H1 (cell line): ENCODE results near the gene TLR4. TPM values are rescaled to one million over a fixed set of nuclear protein-coding genes. Genes with fewer than 3 reads are reported as not detected.

Source experiments
- CTCF ChIA-PET: fragments of 300-600 bp; sonication (Branson Sonifier 250); formaldehyde crosslinking; loops from one replicate; lab custom pipeline; 2021; ENCODE audit not compliant: partially characterized antibody; lab: Charles Lee
- POLR2A ChIA-PET: fragments of 300-600 bp; sonication (Branson Sonifier 250); formaldehyde crosslinking; loops from one replicate; lab custom pipeline; 2021; ENCODE audit warnings: inconsistent platforms; ENCODE audit not compliant: partially characterized antibody; lab: Charles Lee
- DNase-seq, 2 experiments: peaks; one replicate each; pipeline versions ENCODE4 v3.0.0 to v3.0.0-alpha.2; 2010 to 2022; ENCODE audit warnings: low spot score in 2 of 2, low read depth in 1 of 2, mixed read lengths in 1 of 2
- FAIRE-seq: peaks from 2 replicates; lab custom pipeline; 2011; peaks lifted over from hg19 to GRCh38; lab: Jason Lieb, UNC
- H2AFZ ChIP-seq: 2 replicates; pipeline ENCODE4 v1.8.1; 2012; ENCODE audit warnings: low read length, inconsistent platforms
- H2AK5ac ChIP-seq: 2 replicates; pipeline ENCODE4 v1.6.1; 2013; ENCODE audit warnings: low read depth, low read length
- H2BK120ac ChIP-seq: replicated peaks from 2 replicates; pipeline ENCODE3; 2013; ENCODE audit warnings: low read depth, low read length, inconsistent platforms
- H2BK12ac ChIP-seq: 2 replicates; pipeline ENCODE4 v1.6.1; 2013; ENCODE audit warnings: low read depth, low read length
- H2BK15ac ChIP-seq: 2 replicates; pipeline ENCODE4 v1.6.1; 2013; ENCODE audit warnings: low read length
- H2BK20ac ChIP-seq: 2 replicates; pipeline ENCODE4 v1.6.1; 2013; ENCODE audit warnings: low read length
- H2BK5ac ChIP-seq: 2 replicates; pipeline ENCODE4 v1.6.1; 2013; ENCODE audit warnings: low read depth, low read length
- H3K14ac ChIP-seq: 2 replicates; pipeline ENCODE4 v1.6.1; 2013; ENCODE audit warnings: inconsistent platforms; ENCODE audit not compliant: insufficient read length
- H3K18ac ChIP-seq: 2 replicates; pipeline ENCODE4 v1.6.1; 2013; ENCODE audit warnings: low read length; ENCODE audit errors: extremely low read depth
- H3K23ac ChIP-seq: 2 replicates; pipeline ENCODE4 v1.6.1; 2013; ENCODE audit warnings: inconsistent platforms; ENCODE audit not compliant: insufficient read length
- H3K23me2 ChIP-seq: 2 replicates; pipeline ENCODE4 v1.6.1; 2013; ENCODE audit warnings: low read depth, low read length
- H3K27ac ChIP-seq: 2 replicates; pipeline ENCODE4 v1.6.1; 2011; ENCODE audit warnings: low read depth, low read length, inconsistent platforms
- H3K27me3 ChIP-seq, 4 experiments: replicated peaks in 1 of 4; 1 replicate in 1 of 4; 2 replicates in 3 of 4; pipeline versions ENCODE4 v1.6.1 to v1.8.1; 2011 to 2013; ENCODE audit warnings: low read length in 3 of 4, mild to moderate bottlenecking in 3 of 4, inconsistent platforms in 2 of 4, mixed read lengths in 2 of 4, moderate library complexity in 1 of 4; ENCODE audit not compliant: control insufficient read depth in 3 of 4, insufficient read depth in 3 of 4; ENCODE audit errors: extremely low read depth in 1 of 4
- H3K36me3 ChIP-seq, 4 experiments: 2 replicates each; pipeline versions ENCODE4 v1.6.1 to v1.8.1; 2011 to 2013; ENCODE audit warnings: mild to moderate bottlenecking in 4 of 4, low read length in 3 of 4, moderate library complexity in 2 of 4, control low read depth in 1 of 4, inconsistent platforms in 1 of 4; ENCODE audit not compliant: insufficient read depth in 4 of 4, control insufficient read depth in 2 of 4
- H3K4ac ChIP-seq: replicated peaks from 2 replicates; pipeline ENCODE3; 2013; ENCODE audit warnings: low read length, low read depth, mixed read lengths, inconsistent platforms; ENCODE audit not compliant: insufficient read length
- H3K4me1 ChIP-seq, 4 experiments: replicated peaks in 1 of 4; 1 replicate in 1 of 4; 2 replicates in 3 of 4; pipeline versions ENCODE4 v1.6.1 to v1.8.1; 2011 to 2013; ENCODE audit warnings: low read length in 3 of 4, inconsistent platforms in 2 of 4, mixed read lengths in 1 of 4; ENCODE audit not compliant: insufficient read depth in 4 of 4, control insufficient read depth in 3 of 4
- H3K4me2 ChIP-seq, 2 experiments: 2 replicates each; pipeline versions ENCODE4 v1.6.1 to v1.8.1; 2011 to 2013; ENCODE audit warnings: low read depth in 2 of 2, low read length in 2 of 2, control low read depth in 1 of 2, inconsistent platforms in 1 of 2, mild to moderate bottlenecking in 1 of 2; ENCODE audit not compliant: insufficient read depth in 1 of 2
- H3K4me3 ChIP-seq, 4 experiments: fragments of 200-600, 300-600 bp in 1 of 4; sonication (generic), shearing (Covaris generic), sonication (Bioruptor Twin) in 1 of 4; 2 replicates each; pipeline versions ENCODE4 v1.5.1 to v1.8.1; 2011 to 2016; ENCODE audit warnings: low read length in 4 of 4, low read depth in 3 of 4, control low read depth in 2 of 4, inconsistent platforms in 2 of 4, mild to moderate bottlenecking in 2 of 4, mixed read lengths in 1 of 4, moderate library complexity in 1 of 4; ENCODE audit not compliant: insufficient read depth in 2 of 4; ENCODE audit errors: extremely low read depth in 1 of 4
- H3K56ac ChIP-seq: replicated peaks from 2 replicates; pipeline ENCODE3; 2013; ENCODE audit warnings: low read depth, mild to moderate bottlenecking, mixed read lengths, low read length, inconsistent platforms; ENCODE audit not compliant: insufficient read length
- H3K79me1 ChIP-seq: 2 replicates; pipeline ENCODE4 v1.6.1; 2013; ENCODE audit warnings: low read depth, low read length, control low read depth
- H3K79me2 ChIP-seq, 2 experiments: 2 replicates each; pipeline versions ENCODE4 v1.6.1 to v1.8.1; 2012 to 2013; ENCODE audit warnings: low read length in 2 of 2, mild to moderate bottlenecking in 2 of 2, inconsistent platforms in 1 of 2; ENCODE audit not compliant: insufficient read depth in 2 of 2, control insufficient read depth in 1 of 2
- H3K9ac ChIP-seq, 4 experiments: replicated peaks in 1 of 4; 1 replicate in 1 of 4; 2 replicates in 3 of 4; pipeline versions ENCODE4 v1.6.1 to v1.8.1; 2011 to 2013; ENCODE audit warnings: low read depth in 3 of 4, low read length in 3 of 4, control low read depth in 2 of 4, mild to moderate bottlenecking in 2 of 4, moderate library complexity in 2 of 4, inconsistent platforms in 1 of 4; ENCODE audit errors: extremely low read depth in 1 of 4
- H3K9me3 ChIP-seq, 2 experiments: 2 replicates each; pipeline versions ENCODE4 v1.6.1 to v1.8.1; 2012 to 2013; ENCODE audit warnings: mild to moderate bottlenecking in 2 of 2, moderate library complexity in 2 of 2, control low read depth in 1 of 2, inconsistent platforms in 1 of 2, low read depth in 1 of 2, low read length in 1 of 2, mixed read lengths in 1 of 2; ENCODE audit not compliant: insufficient read depth in 2 of 2
- H4K20me1 ChIP-seq, 2 experiments: replicated peaks in 1 of 2; 2 replicates each; pipeline versions ENCODE3 to v1.8.1; 2011 to 2013; ENCODE audit warnings: inconsistent platforms in 2 of 2, low read length in 2 of 2, mild to moderate bottlenecking in 1 of 2; ENCODE audit not compliant: insufficient read depth in 2 of 2, control insufficient read depth in 1 of 2
- H4K5ac ChIP-seq: 2 replicates; pipeline ENCODE4 v1.6.1; 2013; ENCODE audit warnings: low read length, low read depth, mixed read lengths, inconsistent platforms; ENCODE audit not compliant: insufficient read length
- H4K8ac ChIP-seq: 2 replicates; pipeline ENCODE4 v1.8.0; 2013; ENCODE audit warnings: mild to moderate bottlenecking, moderate library complexity, low read length, inconsistent platforms; ENCODE audit not compliant: insufficient read depth; ENCODE audit errors: extremely low read depth
- H4K91ac ChIP-seq: replicated peaks from 2 replicates; pipeline ENCODE3; 2013; ENCODE audit warnings: low read length, mixed read lengths, inconsistent platforms; ENCODE audit not compliant: insufficient read length
- GTF2F1 ChIP-seq: IDR thresholded peaks from 2 replicates; pipeline ENCODE4 v1.6.1; 2012; ENCODE audit warnings: low read depth, low read length, improper control_type of control experiment, borderline replicate concordance
- JUND ChIP-seq: IDR thresholded peaks from 2 replicates; pipeline ENCODE4 v1.6.1; 2011; ENCODE audit warnings: mild to moderate bottlenecking, improper control_type of control experiment, low read length
- RNF2 ChIP-seq: fragments of 200-900, 300-1000 bp; sonication (generic); IDR thresholded peaks from 2 replicates; pipeline ENCODE4 v1.7.1; 2016; ENCODE audit warnings: borderline replicate concordance, low read depth, mild to moderate bottlenecking, antibody characterized with exemption, low read length; ENCODE audit not compliant: poor library complexity, severe bottlenecking; ENCODE audit errors: missing control alignments
- SIN3A ChIP-seq, 2 experiments: IDR thresholded peaks in 1 of 2; conservative IDR thresholded peaks in 1 of 2; 2 replicates each; pipeline ENCODE4 v1.6.1; 2011 to 2012; ENCODE audit warnings: low read length in 2 of 2, improper control_type of control experiment in 1 of 2, low read depth in 1 of 2, mild to moderate bottlenecking in 1 of 2
- TCF12 ChIP-seq: IDR thresholded peaks from 2 replicates; pipeline ENCODE4 v1.6.1; 2011; ENCODE audit warnings: low read depth, mild to moderate bottlenecking, low read length
- WGBS, 2 experiments: shearing (Covaris generic) in 1 of 2; methylation state at CpG; one replicate each; pipeline versions ENCODE4 v1.1.6 to v1.1.7; 2013 to 2015; ENCODE audit warnings: low lambda C conversion rate in 2 of 2, mixed read lengths in 2 of 2, inconsistent platforms in 1 of 2, low coverage in 1 of 2, missing lambda C conversion rate in 1 of 2; ENCODE audit not compliant: insufficient replicate concordance in 2 of 2, insufficient coverage in 1 of 2, insufficient read length in 1 of 2; ENCODE audit errors: extremely low coverage in 1 of 2, missing lambda C conversion rate in 1 of 2; 5-methylcytosine and 5-hydroxymethylcytosine counted together
- polyA plus RNA-seq, 7 experiments: library from polyadenylated mRNA; depleted of rRNA in 3 of 7; stranded (reverse) in 5 of 7; unstranded in 2 of 7; fragments of >200 nt in 5 of 7; fragments of 200-250 nt in 2 of 7; gene quantifications; 1 replicate in 5 of 7; 2 replicates in 1 of 7; 4 replicates in 1 of 7; pipeline versions ENCODE4 v1.2.1 to v1.2.3, GENCODE V29; 2011 to 2013; ENCODE audit warnings: missing spikeins in 2 of 7, mixed read lengths in 2 of 7
- total RNA-seq: library from RNA; stranded (reverse); fragmentation: NEBNext Ultra II Directional; extraction: Animal tissue kit (Norgen Biotek cat#: 25700); gene quantifications from 2 replicates; pipeline ENCODE4 v1.2.1, GENCODE V29; 2021

The TLR4 gene
- total and polyA plus RNA-seq, 2 of the 8 experiments (the other 6 are each of a cell fraction or from before 2014, with no cell fraction given), result 0.02 to 0.17 TPM

GRCh38 chr9:117704597-117704996 is 394 bp downstream of the TLR4 start:
- Histone ChIP-seq H3K27ac (no peak overlapping the region), H3K9ac (no peak overlapping the region), H4K8ac (no peak overlapping the region), H3K79me1 (no peaks in the 10 kb centered on the region), H3K79me2 (no peaks in the 10 kb centered on the region), H3K9me3 (no peaks in the 10 kb centered on the region), H3K18ac (no peak overlapping the region), H4K20me1 (no peaks in the 10 kb centered on the region), H3K4me2 (no peak overlapping the region), H3K4me1 (peaks cover 0 to 3% (median 0%) of the 10 kb centered on the region in 4 experiments; a peak in 2 of 7 replicates), H2BK15ac (no peak overlapping the region), H2BK20ac (no peak overlapping the region), H3K4ac (no peak overlapping the region), H3K27me3 (no peaks in the 10 kb centered on the region), H3K36me3 (no peaks in the 10 kb centered on the region), H3K23ac (no peak overlapping the region), H3K56ac (no peak overlapping the region), H2AFZ (peak overlapping the region; percentile 79), H3K14ac (no peak overlapping the region), H4K5ac (no peak overlapping the region), H2AK5ac (no peak overlapping the region), H3K4me3 (no peak overlapping the region), H2BK12ac (no peak overlapping the region), H3K23me2 (no peaks in the 10 kb centered on the region; the same call in 1 of the 2 replicates), H2BK5ac (no peak overlapping the region), H4K91ac (no peak overlapping the region), H2BK120ac (no peak overlapping the region)
- CTCF ChIA-PET, result interaction anchor here (0.8 to 1.1 kb wide), 2 partner anchors 10 to 217 kb away, joined by 3 read pairs; no protein-coding TSS in a partner anchor
- WGBS, 2 experiments, result 88% methylated on average over 1 of the region's 1 CpG; no CpG with 5 or more reads in 1 of the 2 experiments
- FAIRE-seq (no peak), DNase-seq (no peak)
- POLR2A ChIA-PET, result no interaction called here
- no peak for TF ChIP-seq TCF12
- no peak for TF ChIP-seq GTF2F1
- no peak for TF ChIP-seq RNF2
- TF ChIP-seq JUND, result no peak
- no peak for TF ChIP-seq SIN3A (conservative IDR thresholded peaks at IDR 0.05 in 1 of 2, IDR thresholded peaks at IDR 0.05 in 1 of 2; ENCODE audit: low read depth in 1 of 2, low read length in 2 of 2)
